Bone marrow (tissue), 2 donors: Measurements from ENCODE around the gene CHST13.
"Not testable (repeated sequence)": the region's sequence is repeated elsewhere in the genome, so short reads cannot be mapped to it uniquely, and the experiment has no call there.

Experiments
- DNase-seq, 2 donors: peaks; one replicate each; lab custom pipeline; 2025; lab: John Stamatoyannopoulos, UW

The CHST13 gene

GRCh38 chr3:126525853-126526667 lies 2.1 kb downstream of the CHST13 start:
- no peak for DNase-seq

GRCh38 chr3:126526668-126527005 lies 2.7 kb downstream of the CHST13 start:
- no peak for DNase-seq

GRCh38 chr3:126527006-126527405 lies 3.1 kb downstream of the CHST13 start:
- no peak for DNase-seq

GRCh38 chr3:126527455-126528211 lies 3.7 kb downstream of the CHST13 start:
- no peak for DNase-seq

GRCh38 chr3:126528419-126528799 lies 4.5 kb downstream of the CHST13 start:
- DNase-seq: no peak

GRCh38 chr3:126528800-126529541 lies 5.0 kb downstream of the CHST13 start:
- no peak for DNase-seq

GRCh38 chr3:126529585-126530170 lies 5.7 kb downstream of the CHST13 start:
- peak in 1 of 2 donors; percentile 9 for DNase-seq

- DNase-seq: peak; percentile 81 to 96
Measured at GRCh38 chr3:126530171-126531050, 6.5 kb downstream of the CHST13 start.

- no peak for DNase-seq
Measured at GRCh38 chr3:126531051-126531330, 7.0 kb downstream of the CHST13 start.

- no peak for DNase-seq
Measured at GRCh38 chr3:126533506-126533905, 9.6 kb downstream of the CHST13 start.

- DNase-seq: not testable (repeated sequence)
Measured at GRCh38 chr3:126534716-126535115, 10.8 kb downstream of the CHST13 start.

- no peak for DNase-seq
Measured at GRCh38 chr3:126535636-126536035, 11.7 kb downstream of the CHST13 start.

GRCh38 chr3:126536126-126536525 lies 12.2 kb downstream of the CHST13 start:
- no peak for DNase-seq

GRCh38 chr3:126537116-126537729 lies 13.3 kb downstream of the CHST13 start:
- DNase-seq: no peak

GRCh38 chr3:126537730-126538281 lies 13.9 kb downstream of the CHST13 start:
- no peak for DNase-seq

- no peak for DNase-seq
Measured at GRCh38 chr3:126538316-126538715, 14.4 kb downstream of the CHST13 start.

GRCh38 chr3:126538966-126539365 lies 15.0 kb downstream of the CHST13 start:
- no peak for DNase-seq

GRCh38 chr3:126539558-126540250 lies 15.7 kb downstream of the CHST13 start:
- DNase-seq: no peak

- DNase-seq: peak; percentile 18 to 95
Measured at GRCh38 chr3:126540342-126540849, 16.4 kb downstream of the CHST13 start.
